HL-60 (cell line): Measurements from ENCODE around the gene STOX2.

Experiments used
- DNase-seq, 2 experiments: peaks; one replicate each; pipeline ENCODE4 v3.0.0-alpha.2; 2010 to 2020; ENCODE audit warnings: low read depth in 1 of 2, low spot score in 1 of 2
- H3K27ac ChIP-seq: fragments of 250-450 bp; sonication (Bioruptor Pico); replicated peaks from 2 replicates; pipeline ENCODE4 v1.5.1; 2020; ENCODE audit warnings: mild to moderate bottlenecking, moderate library complexity
- H3K27me3 ChIP-seq: fragments of 250-450 bp; sonication (Bioruptor Pico); 2 replicates; pipeline ENCODE4 v1.5.1; 2021; ENCODE audit warnings: mild to moderate bottlenecking, moderate library complexity; ENCODE audit not compliant: insufficient read depth, poor library complexity, severe bottlenecking
- H3K4me3 ChIP-seq: replicated peaks from 2 replicates; pipeline ENCODE4 v1.5.1; 2011; ENCODE audit warnings: mild to moderate bottlenecking, control low read depth, low read length; ENCODE audit not compliant: insufficient read depth
- GABPA ChIP-seq: IDR thresholded peaks from 2 replicates; pipeline ENCODE4 v1.6.1; 2012; ENCODE audit warnings: low read depth
- POLR2AphosphoS5 ChIP-seq: IDR thresholded peaks from 2 replicates; pipeline ENCODE4 v1.6.1; 2012; ENCODE audit warnings: low read depth
- SPI1 ChIP-seq: IDR thresholded peaks from 2 replicates; pipeline ENCODE4 v1.6.1; 2012; ENCODE audit warnings: low read depth, mild to moderate bottlenecking, borderline replicate concordance
- TF ChIP-seq, protein P1 (sequence below): IDR thresholded peaks from one replicate; pipeline ENCODE4 v1.5.1; 2011; ENCODE audit warnings: low read length, control low read depth, inconsistent platforms; ENCODE audit not compliant: insufficient read depth
- TF ChIP-seq, protein P2 (sequence below): IDR thresholded peaks from 2 replicates; pipeline ENCODE4 v1.6.1; 2012; ENCODE audit warnings: low read depth; ENCODE audit not compliant: insufficient replicate concordance

The STOX2 gene

GRCh38 chr4:183873409-183874185 lies 31.5 kb upstream of the STOX2 start:
- Histone ChIP-seq H3K27ac (no peak overlapping the region), H3K27me3 (no peaks in the 10 kb centered on the region), H3K4me3 (no peak overlapping the region)
- TF ChIP-seq SPI1 (no peak), GABPA (no peak), POLR2AphosphoS5 (no peak)
- TF ChIP-seq, protein P1, sequence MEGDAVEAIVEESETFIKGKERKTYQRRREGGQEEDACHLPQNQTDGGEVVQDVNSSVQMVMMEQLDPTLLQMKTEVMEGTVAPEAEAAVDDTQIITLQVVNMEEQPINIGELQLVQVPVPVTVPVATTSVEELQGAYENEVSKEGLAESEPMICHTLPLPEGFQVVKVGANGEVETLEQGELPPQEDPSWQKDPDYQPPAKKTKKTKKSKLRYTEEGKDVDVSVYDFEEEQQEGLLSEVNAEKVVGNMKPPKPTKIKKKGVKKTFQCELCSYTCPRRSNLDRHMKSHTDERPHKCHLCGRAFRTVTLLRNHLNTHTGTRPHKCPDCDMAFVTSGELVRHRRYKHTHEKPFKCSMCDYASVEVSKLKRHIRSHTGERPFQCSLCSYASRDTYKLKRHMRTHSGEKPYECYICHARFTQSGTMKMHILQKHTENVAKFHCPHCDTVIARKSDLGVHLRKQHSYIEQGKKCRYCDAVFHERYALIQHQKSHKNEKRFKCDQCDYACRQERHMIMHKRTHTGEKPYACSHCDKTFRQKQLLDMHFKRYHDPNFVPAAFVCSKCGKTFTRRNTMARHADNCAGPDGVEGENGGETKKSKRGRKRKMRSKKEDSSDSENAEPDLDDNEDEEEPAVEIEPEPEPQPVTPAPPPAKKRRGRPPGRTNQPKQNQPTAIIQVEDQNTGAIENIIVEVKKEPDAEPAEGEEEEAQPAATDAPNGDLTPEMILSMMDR, result no peak
- TF ChIP-seq, protein P2, sequence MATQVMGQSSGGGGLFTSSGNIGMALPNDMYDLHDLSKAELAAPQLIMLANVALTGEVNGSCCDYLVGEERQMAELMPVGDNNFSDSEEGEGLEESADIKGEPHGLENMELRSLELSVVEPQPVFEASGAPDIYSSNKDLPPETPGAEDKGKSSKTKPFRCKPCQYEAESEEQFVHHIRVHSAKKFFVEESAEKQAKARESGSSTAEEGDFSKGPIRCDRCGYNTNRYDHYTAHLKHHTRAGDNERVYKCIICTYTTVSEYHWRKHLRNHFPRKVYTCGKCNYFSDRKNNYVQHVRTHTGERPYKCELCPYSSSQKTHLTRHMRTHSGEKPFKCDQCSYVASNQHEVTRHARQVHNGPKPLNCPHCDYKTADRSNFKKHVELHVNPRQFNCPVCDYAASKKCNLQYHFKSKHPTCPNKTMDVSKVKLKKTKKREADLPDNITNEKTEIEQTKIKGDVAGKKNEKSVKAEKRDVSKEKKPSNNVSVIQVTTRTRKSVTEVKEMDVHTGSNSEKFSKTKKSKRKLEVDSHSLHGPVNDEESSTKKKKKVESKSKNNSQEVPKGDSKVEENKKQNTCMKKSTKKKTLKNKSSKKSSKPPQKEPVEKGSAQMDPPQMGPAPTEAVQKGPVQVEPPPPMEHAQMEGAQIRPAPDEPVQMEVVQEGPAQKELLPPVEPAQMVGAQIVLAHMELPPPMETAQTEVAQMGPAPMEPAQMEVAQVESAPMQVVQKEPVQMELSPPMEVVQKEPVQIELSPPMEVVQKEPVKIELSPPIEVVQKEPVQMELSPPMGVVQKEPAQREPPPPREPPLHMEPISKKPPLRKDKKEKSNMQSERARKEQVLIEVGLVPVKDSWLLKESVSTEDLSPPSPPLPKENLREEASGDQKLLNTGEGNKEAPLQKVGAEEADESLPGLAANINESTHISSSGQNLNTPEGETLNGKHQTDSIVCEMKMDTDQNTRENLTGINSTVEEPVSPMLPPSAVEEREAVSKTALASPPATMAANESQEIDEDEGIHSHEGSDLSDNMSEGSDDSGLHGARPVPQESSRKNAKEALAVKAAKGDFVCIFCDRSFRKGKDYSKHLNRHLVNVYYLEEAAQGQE, result no peak
- DNase-seq, result no peak

DNA sequence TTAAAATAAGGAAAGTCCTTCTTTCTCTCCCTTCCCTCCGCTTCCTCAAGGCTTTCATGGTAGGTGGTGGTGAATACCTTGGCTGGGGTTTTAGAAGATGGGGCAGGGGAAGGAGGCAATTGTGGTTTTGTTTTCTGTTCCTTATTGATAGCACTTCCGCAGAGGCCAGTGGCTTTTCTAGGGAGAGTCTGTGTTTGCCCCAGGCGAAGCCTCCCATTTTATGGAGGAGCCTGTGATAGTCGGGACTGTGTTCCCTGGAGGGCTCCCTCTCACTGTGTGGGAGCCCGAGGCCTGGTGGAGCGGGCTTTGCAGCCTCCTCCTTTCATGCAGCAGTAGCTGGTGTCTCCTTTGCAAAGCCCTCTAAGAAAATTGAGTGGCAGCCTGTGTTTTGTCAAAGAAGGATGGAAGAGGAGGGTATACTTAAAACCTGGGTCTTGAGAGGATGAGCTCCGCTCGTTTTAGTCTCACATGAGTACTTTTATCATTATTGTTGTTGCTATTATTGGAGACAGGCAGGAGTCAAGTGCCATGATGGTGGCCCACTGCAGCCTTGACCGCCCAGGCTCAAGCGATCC lies 29.8 kb upstream of the STOX2 start:
- Histone ChIP-seq H3K4me3 (no peak overlapping the region), H3K27me3 (no peaks in the 10 kb centered on the region), H3K27ac (no peak overlapping the region)
- TF ChIP-seq SPI1, result peak; percentile 62; the same call in 1 of the 2 replicates
- no peak for TF ChIP-seq GABPA
- DNase-seq, result no peak

GRCh38 chr4:183876268-183876934 lies 28.7 kb upstream of the STOX2 start:
- H3K27me3 ChIP-seq, result no peaks in the 10 kb centered on the region
- TF ChIP-seq POLR2AphosphoS5 (no peak), GABPA (no peak), SPI1 (no peak)
- TF ChIP-seq, protein P2, result no peak
- TF ChIP-seq, protein P1, result no peak
- H3K27ac ChIP-seq, result no peak overlapping the region
- DNase-seq, result no peak
- H3K4me3 ChIP-seq, result no peak overlapping the region
